Measurements from ENCODE around the gene MEAF6. TPM values are rescaled to one million over a fixed set of nuclear protein-coding genes. Genes with fewer than 3 reads are reported as not detected.

The MEAF6 gene
- total and polyA plus RNA-seq, 12 donors: 27.8 to 59.9 (median 37.7) TPM

DNA sequence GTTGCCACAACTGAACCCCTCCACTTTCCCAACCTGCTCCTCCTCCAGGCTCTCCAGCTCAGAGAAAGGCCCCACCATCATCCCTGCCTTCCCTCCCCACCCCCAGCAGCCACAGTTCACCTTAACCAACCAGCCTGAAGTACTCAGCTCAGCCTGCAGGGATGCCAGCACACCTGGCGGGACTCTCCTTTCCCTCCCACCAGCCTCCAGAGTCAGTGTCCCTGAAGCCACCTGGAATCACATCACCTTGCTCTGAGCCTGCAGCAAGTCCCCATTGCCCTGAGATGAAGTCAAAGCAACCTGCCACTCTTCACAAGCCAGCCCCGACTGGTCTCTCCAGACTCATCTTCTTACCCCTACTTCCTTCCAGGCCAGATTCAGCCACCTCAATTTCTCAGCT, 66.4 kb downstream of the MEAF6 start:
- Histone ChIP-seq H3K4me1 (peaks cover 0 to 4% (median 0%) of the 10 kb centered on the region in 9 donors), H3K27ac (no peak overlapping the region), H3K9me3 (no peaks in the 10 kb centered on the region), H3K36me3 (no peaks in the 10 kb centered on the region), H3K4me3 (no peak overlapping the region), H3K27me3 (peaks cover 0 to 72% (median 38%) of the 10 kb centered on the region in 7 donors)
- WGBS, 2 donors: 60 to 64% methylated on average over 2 of the region's 2 CpGs
- TF ChIP-seq CTCF (IDR thresholded peaks at IDR 0.05): no peak
- intact Hi-C loops (cut with DNase I): no loop called here
- ATAC-seq: no peak
- DNase-seq: no peak

GRCh38 chr1:37446874-37447273, 67.7 kb downstream of the MEAF6 start:
- no peak for TF ChIP-seq CTCF (IDR thresholded peaks at IDR 0.05)
- intact Hi-C loops (cut with DNase I): no loop called here

DNA sequence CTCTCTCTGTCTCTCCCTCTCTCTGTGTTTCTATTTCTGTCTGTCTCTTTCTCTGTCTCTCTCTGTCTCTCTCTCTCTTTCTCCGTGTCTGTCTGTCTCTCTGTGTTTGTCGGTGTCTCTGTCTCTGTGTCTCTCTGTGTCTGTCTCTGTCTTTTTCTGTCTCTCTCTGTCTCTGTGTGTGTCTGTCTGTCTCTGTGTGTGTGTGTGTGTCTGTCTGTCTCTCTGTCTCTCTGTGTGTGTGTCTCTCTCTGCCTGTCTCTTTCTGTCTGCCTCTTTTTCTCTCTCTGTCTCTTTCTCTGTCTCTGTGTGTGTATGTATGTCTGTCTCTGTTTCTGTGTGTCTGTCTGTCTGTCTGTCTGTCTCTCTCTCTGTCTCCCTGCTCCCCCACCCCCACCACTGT, 71.9 kb downstream of the MEAF6 start:
- Histone ChIP-seq H3K27ac (no peak overlapping the region), H3K4me3 (no peak overlapping the region), H3K27me3 (peaks cover 0 to 70% (median 64%) of the 10 kb centered on the region in 7 donors), H3K9me3 (no peaks in the 10 kb centered on the region), H3K4me1 (no peaks in the 10 kb centered on the region), H3K36me3 (no peaks in the 10 kb centered on the region)
- ATAC-seq (no peak), DNase-seq (no peak)
- intact Hi-C loops (cut with DNase I): no loop called here
- no peak for TF ChIP-seq CTCF (IDR thresholded peaks at IDR 0.05)
- 69 to 78% methylated on average over 2 of the region's 2 CpGs for WGBS, 2 donors

More at GRCh38 chr1:37446874-37447273, 67.7 kb downstream of the MEAF6 start:
- H3K9me3 ChIP-seq: no peaks in the 10 kb centered on the region
- peaks cover 0 to 77% (median 43%) of the 10 kb centered on the region in 7 donors for H3K27me3 ChIP-seq
- ATAC-seq (no peak), DNase-seq (no peak)
- WGBS, 2 donors: 52 to 60% methylated on average over 6 of the region's 6 CpGs
- H3K27ac ChIP-seq: no peak overlapping the region
- H3K36me3 ChIP-seq: no peaks in the 10 kb centered on the region
- no peak overlapping the region for H3K4me3 ChIP-seq
- peaks cover 0 to 4% (median 0%) of the 10 kb centered on the region in 9 donors for H3K4me1 ChIP-seq

Small RNA genes within 50 kb of the gene (microRNA-seq; reads per million reads assigned to microRNA genes)
- gene MIR5581 (1.0 to 1.2 reads per million in 2 donors), gene MIR6732 (0 reads per million in 2 donors)

Other genes starting within 250 kb of the MEAF6 start
- gene ZC3H12A, start 40.2 kb downstream of the MEAF6 start, total RNA-seq: 10 to 100 TPM in 1 of 10 donors, 1 to 10 TPM in 9; 2.9 to 10.9 (median 4.9) TPM
- gene ZC3H12A, start 40.2 kb downstream of the MEAF6 start, polyA plus RNA-seq: 1 to 10 TPM; 4.5 to 5.2 TPM
- gene SNIP1, start 39.5 kb upstream of the MEAF6 start, total RNA-seq: 10 to 100 TPM in 3 of 10 donors, 1 to 10 TPM in 7; 6.0 to 12.1 (median 9.2) TPM
- gene SNIP1, start 39.5 kb upstream of the MEAF6 start, polyA plus RNA-seq: 1 to 10 TPM; 3.2 to 4.4 TPM
- 1 to 10 TPM; 2.1 to 7.7 (median 4.0) TPM for gene DNALI1, start 42.2 kb upstream of the MEAF6 start, total RNA-seq
- gene DNALI1, start 42.2 kb upstream of the MEAF6 start, polyA plus RNA-seq: 1 to 10 TPM; 1.9 to 9.4 TPM
- 10 to 100 TPM; 20.2 to 35.4 (median 22.3) TPM for gene GNL2, start 81.2 kb upstream of the MEAF6 start, total RNA-seq
- gene GNL2, start 81.2 kb upstream of the MEAF6 start, polyA plus RNA-seq: 100 to 1,000 TPM in 1 of 2 donors, 10 to 100 TPM in 1; 41.5 to 196 TPM
- gene RSPO1, start 120.1 kb upstream of the MEAF6 start, total RNA-seq: under 1 TPM in 2 of 10 donors, not detected in 8; 0.10 to 0.35 TPM
- under 1 TPM in 1 of 2 donors, not detected in 1; 0.03 TPM for gene RSPO1, start 120.1 kb upstream of the MEAF6 start, polyA plus RNA-seq
- gene CDCA8, start 177.8 kb upstream of the MEAF6 start, total RNA-seq: 1 to 10 TPM in 1 of 10 donors, under 1 TPM in 8, not detected in 1; 0.09 to 2.9 (median 0.42) TPM
- gene CDCA8, start 177.8 kb upstream of the MEAF6 start, polyA plus RNA-seq: under 1 TPM; 0.29 to 0.41 TPM